GM21360 (cell line): ENCODE measurements around the gene ANP32A.

Experiments used
- ATAC-seq: cut with Tn5 transposase; IDR thresholded peaks from one replicate; pipeline ENCODE4 v1.9.1; 2021; ENCODE audit warnings: mild to moderate bottlenecking, moderate library complexity; ENCODE audit not compliant: unreplicated experiment

ANP32A gene

GRCh38 chr15:68784206-68784605, 36.5 kb downstream of the ANP32A start:
- ATAC-seq: no peak

- ATAC-seq: no peak
Observed at GRCh38 chr15:68783226-68784058, 37.3 kb downstream of the ANP32A start.

- ATAC-seq: no peak
Observed at GRCh38 chr15:68782589-68783161, 38.0 kb downstream of the ANP32A start.

- no peak for ATAC-seq
Observed at GRCh38 chr15:68781766-68782588, 38.7 kb downstream of the ANP32A start.

DNA sequence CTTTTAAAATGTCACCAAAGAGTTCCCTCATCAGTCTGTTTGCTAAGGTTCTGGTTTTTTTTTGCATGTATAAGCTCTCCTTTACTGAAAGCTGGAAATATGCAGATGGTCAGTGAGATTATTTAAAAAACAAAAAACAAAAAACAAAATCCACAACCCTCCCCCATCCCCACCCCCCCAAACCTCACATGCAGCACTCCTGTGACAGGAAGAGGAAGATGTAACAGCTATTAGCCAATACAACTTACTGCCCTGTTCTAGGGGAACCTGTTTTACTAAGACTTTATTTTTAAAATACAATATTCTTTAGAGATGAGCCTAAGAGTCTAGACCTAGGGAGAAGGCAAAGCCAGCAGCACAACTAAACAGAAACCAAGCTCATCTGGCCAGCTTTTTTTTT, 39.5 kb downstream of the ANP32A start:
- ATAC-seq: no peak

GRCh38 chr15:68778876-68779275, 41.8 kb downstream of the ANP32A start:
- no peak for ATAC-seq

DNA sequence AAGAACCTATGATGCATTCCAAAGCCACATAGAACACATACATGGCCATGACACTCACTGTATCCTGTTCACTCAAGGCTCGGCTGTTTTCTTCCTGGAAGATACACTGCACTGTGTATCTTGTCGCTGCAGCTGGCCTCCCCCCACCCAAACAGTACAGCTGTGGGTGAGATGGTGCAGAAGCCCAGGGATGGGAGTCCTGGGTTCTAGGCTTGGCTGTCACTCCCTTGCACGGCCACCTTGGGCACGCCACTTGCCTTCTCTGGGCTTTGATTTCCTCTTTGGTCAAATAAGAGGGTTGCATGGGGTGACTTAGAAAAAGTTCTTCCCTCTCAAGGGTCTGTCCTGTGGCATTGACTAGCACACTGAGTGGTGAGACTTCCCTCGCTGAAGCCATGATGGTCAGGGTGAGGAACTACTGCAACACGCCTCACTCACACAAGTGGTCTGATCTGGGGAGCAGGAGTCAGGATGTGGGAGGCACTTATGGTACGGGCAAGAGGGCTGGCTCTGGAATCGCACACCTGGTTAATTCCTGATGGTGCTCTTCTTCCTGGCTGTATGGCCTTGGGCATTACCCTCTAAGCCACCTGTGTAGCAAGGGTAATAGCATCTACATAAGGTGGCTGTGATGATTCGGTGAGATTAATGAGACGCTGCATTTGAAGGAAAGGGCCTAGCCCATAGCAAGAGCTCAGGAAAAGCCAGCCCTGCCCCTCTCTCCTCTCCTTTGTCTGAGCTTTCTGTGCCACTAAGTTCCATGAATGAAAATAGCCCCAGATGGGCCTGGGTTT, 44.0 kb downstream of the ANP32A start:
- ATAC-seq: no peak

GRCh38 chr15:68775671-68776476, 44.8 kb downstream of the ANP32A start:
- no peak for ATAC-seq

DNA sequence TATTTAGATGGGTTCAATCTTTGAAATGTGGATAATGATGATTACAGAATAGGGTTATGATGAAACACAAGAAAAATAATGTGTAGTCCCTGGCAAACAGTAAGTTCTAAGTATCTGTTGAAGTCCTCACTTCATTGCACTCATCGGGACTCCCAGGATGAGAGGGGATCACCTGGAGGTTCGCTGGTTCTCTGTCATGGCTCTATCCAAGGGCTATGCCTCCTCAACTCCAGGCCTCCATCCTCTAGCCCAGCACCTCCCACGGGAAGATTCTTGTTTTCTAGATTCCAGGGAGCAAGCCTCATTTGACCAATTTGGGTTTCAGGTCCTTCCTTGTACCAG, 45.5 kb downstream of the ANP32A start:
- no peak for ATAC-seq

DNA sequence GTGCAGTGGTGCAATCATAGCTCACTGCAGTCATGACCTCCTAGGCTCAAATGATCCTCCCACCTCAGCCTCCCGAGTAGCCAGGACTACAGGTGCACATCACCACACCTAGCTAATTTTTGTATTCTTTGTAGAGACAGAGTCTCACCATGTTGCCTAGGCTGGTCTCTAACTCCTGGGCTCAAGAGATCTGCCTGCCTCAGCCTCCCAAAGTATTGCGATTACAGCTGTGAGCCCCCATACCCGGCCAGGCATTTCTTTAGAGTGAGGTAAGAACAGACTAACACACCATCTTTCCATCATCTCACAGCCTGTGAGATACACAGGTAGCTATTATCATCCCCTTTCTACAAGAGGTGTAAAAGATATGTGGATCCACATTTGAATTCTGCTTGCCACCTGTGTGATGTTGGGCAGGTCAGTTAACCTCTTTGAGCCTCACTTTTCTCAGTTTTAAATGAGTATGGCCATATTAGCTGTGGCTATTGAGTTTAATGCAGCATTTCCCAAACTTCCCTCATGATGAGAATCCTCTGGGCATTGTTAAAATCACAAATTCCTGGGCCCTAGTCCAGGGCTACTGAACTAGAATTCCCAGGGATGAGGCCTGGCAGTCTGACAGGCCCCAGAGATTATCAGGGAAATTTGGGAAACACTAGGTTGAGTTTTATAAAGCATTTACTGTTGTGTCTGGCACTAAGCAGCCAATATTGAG, 46.0 kb downstream of the ANP32A start:
- no peak for ATAC-seq

GRCh38 chr15:68774120-68774519, 46.6 kb downstream of the ANP32A start:
- no peak for ATAC-seq

- ATAC-seq: no peak
Observed at GRCh38 chr15:68773036-68773435, 47.7 kb downstream of the ANP32A start.

GRCh38 chr15:68770216-68770615, 50.5 kb downstream of the ANP32A start:
- ATAC-seq: no peak

GRCh38 chr15:68769702-68770101, 51.0 kb downstream of the ANP32A start:
- no peak for ATAC-seq

GRCh38 chr15:68768321-68768720, 52.4 kb downstream of the ANP32A start:
- ATAC-seq: no peak

DNA sequence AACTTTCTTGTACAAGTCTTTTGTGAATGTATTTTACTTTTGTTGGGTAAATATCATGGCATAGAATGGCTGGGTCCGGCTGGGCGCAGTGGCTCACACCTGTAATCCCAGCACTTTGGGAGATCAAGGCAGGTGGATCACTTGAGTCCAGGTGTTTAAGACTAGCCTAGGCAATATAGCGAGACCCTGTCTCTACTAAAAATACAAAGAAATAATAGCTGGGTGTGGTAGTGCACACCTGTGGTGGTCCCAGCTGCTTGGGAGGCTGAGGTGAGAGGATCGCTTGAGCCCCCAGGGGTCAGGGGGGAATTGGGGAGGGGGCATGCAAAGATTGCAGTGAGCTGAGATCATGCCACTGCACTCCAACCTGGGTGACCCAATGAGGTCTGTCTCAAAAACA, 52.9 kb downstream of the ANP32A start:
- no peak for ATAC-seq

DNA sequence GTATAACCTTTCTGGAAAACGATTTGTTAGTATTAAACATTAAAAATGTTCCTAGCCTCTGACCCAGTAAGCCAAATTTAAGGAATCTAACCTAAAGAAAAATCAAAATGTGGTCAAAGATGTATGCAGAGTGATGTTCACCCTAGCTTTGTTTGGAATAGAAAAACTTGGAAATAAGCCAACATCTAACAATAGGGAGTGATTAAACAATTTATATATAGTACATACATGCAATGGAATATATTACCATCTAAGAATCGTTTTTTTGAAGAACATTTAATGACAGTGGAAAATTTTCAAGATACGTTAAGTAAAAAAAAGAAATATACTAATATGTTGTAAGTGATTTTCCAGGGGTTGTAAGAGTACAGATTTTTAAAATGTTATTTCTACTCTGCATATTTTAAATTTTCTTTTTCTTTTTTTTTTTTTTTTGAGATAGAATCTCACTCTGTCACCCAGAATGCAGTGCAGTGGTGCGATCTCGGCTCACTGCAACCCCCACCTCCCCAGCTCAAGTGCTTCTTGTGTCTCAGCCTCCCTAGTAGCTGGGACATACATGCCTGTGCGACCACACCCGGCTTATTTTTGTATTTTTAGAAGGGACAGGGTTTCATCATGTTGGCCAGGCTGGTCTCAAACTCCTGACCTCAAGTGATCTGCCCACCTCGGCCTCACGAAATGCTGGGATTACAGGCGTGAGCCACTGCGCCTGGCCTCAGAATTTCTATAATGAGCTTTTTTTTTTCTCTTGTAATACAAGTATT, 54.9 kb downstream of the ANP32A start:
- ATAC-seq: no peak

DNA sequence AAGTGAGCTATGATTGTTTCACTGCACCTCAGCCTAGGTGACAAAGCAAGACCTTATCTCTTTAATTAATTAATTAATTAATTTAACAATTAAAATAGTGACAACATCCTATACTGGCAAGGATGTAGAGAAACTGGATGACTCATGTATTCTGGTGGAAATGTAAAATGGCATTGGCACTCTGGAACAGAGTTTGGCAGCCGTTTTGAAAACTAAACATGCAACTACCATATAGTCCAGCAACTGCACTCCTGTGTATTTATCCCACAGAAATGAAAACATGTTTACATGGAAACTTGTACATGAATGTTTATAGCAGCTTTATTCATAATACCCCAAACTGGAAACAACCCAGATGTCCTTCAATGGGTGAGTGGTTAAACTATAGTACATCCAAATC, 56.6 kb downstream of the ANP32A start:
- no peak for ATAC-seq

DNA sequence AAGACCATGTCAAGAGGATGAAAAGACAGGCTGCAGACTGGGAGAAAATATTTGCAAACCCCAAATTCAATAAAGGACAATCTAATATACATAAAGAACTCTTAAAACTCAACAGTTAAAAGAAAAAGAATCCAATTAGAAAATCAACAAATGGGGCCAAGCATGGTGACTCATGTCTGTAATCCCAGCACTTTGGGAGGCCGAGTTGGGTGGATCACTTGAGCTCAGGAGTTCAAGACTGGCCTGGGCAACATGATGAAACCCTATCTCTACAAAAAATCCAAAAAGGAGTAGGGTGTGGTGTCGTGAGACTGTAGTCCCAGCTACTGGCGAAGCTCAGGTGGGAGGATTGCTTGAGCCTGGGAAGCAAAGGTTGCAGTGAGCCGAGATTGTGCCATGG, 57.6 kb downstream of the ANP32A start:
- ATAC-seq: no peak
